ENCODE measurements around the gene OSBPL2.

The OSBPL2 gene

DNA sequence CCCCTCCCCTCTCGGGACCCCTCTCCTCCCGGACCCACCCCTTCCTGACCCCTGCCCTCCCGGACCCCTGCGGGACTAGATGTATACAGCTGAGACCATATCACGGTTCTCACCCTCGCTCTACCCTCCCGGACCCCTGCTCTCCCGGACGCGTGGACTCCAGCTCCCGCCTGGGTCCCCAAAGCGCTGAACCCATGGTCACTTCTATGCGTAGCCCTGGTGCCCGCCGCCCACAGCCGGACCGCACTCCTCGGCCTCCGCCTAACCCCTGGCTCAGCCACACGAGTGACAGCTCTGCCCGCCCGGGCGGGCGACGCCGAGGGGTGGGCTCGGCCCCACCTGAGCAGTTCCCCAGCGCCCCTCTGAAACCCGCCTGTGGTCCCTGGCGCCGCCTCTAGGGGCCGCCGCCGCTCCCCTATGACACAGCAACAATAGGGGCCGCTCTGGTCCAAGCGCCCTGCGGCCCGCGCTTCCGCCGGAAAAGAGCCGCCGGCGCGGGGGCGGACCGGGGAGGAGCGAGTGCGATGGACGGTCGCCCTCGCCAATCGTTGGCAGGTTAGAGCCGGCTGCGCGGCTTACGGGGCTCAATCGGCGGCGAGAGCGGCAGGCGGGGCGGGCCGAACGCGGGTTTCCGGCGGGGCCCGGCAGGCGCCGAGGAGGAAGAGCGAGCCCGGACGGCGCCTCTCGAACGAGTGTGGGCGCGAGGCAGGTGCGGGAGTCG, 64.2 kb downstream of the OSBPL2 start, which contains the start of gene ADRM1 (continued):
- TF ChIP-seq, protein P1, sequence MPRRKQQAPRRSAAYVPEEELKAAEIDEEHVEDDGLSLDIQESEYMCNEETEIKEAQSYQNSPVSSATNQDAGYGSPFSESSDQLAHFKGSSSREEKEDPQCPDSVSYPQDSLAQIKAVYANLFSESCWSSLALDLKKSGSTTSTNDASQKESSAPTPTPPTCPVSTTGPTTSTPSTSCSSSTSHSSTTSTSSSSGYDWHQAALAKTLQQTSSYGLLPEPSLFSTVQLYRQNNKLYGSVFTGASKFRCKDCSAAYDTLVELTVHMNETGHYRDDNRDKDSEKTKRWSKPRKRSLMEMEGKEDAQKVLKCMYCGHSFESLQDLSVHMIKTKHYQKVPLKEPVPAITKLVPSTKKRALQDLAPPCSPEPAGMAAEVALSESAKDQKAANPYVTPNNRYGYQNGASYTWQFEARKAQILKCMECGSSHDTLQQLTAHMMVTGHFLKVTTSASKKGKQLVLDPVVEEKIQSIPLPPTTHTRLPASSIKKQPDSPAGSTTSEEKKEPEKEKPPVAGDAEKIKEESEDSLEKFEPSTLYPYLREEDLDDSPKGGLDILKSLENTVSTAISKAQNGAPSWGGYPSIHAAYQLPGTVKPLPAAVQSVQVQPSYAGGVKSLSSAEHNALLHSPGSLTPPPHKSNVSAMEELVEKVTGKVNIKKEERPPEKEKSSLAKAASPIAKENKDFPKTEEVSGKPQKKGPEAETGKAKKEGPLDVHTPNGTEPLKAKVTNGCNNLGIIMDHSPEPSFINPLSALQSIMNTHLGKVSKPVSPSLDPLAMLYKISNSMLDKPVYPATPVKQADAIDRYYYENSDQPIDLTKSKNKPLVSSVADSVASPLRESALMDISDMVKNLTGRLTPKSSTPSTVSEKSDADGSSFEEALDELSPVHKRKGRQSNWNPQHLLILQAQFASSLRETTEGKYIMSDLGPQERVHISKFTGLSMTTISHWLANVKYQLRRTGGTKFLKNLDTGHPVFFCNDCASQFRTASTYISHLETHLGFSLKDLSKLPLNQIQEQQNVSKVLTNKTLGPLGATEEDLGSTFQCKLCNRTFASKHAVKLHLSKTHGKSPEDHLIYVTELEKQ (tag by site-specific recombination; IDR thresholded peaks at IDR 0.05; ENCODE audit: borderline replicate concordance) = no peak
- TF ChIP-seq OSR2 (tag by site-specific recombination; IDR thresholded peaks at IDR 0.05) (no peak), ZNF843 (tag by site-specific recombination; IDR thresholded peaks at IDR 0.05) (no peak), ZNF629 (tag by site-specific recombination; IDR thresholded peaks at IDR 0.05) (peak; percentile 74), GLI4 (tag by site-specific recombination; IDR thresholded peaks at IDR 0.05) (no peak), ZNF580 (tag by site-specific recombination; IDR thresholded peaks at IDR 0.05) (0 out of 2 replicates have a peak, but pooled peaks have one; percentile 20), ZNF639 (tag by site-specific recombination; IDR thresholded peaks at IDR 0.05) (peak; percentile 48), ZNF514 (tag by site-specific recombination; IDR thresholded peaks at IDR 0.05) (no peak), ZNF248 (tag by site-specific recombination; IDR thresholded peaks at IDR 0.05) (no peak), ZFP3 (tag by site-specific recombination; IDR thresholded peaks at IDR 0.05; ENCODE audit: low read depth) (no peak), ZNF488 (tag by site-specific recombination; IDR thresholded peaks at IDR 0.05) (no peak), BCL11B (tag by site-specific recombination; IDR thresholded peaks at IDR 0.05; ENCODE audit: low read depth) (peak; percentile 75; the same call in 1 of the 2 replicates), ZNF169 (tag by site-specific recombination; IDR thresholded peaks at IDR 0.05) (no peak), AEBP2 (tag by site-specific recombination; IDR thresholded peaks at IDR 0.05; ENCODE audit: borderline replicate concordance) (no peak), ZSCAN30 (tag by site-specific recombination; IDR thresholded peaks at IDR 0.05) (peak; percentile 44; the same call in 1 of the 2 replicates), ZNF785 (tag by site-specific recombination; IDR thresholded peaks at IDR 0.05) (0 out of 2 replicates have a peak, but pooled peaks have one; percentile 43), ZBTB48 (tag by site-specific recombination; IDR thresholded peaks at IDR 0.05) (peak; percentile 80), ZNF449 (tag by site-specific recombination; IDR thresholded peaks at IDR 0.05) (peak; percentile 48; the same call in 1 of the 2 replicates), ZNF701 (tag by site-specific recombination; IDR thresholded peaks at IDR 0.05) (no peak)
- TF ChIP-seq, protein P2, sequence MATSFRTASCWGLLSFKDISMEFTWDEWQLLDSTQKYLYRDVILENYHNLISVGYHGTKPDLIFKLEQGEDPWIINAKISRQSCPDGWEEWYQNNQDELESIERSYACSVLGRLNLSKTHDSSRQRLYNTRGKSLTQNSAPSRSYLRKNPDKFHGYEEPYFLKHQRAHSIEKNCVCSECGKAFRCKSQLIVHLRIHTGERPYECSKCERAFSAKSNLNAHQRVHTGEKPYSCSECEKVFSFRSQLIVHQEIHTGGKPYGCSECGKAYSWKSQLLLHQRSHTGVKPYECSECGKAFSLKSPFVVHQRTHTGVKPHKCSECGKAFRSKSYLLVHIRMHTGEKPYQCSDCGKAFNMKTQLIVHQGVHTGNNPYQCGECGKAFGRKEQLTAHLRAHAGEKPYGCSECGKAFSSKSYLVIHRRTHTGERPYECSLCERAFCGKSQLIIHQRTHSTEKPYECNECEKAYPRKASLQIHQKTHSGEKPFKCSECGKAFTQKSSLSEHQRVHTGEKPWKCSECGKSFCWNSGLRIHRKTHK (tag by site-specific recombination; IDR thresholded peaks at IDR 0.05) = no peak
- TF ChIP-seq, protein P3, sequence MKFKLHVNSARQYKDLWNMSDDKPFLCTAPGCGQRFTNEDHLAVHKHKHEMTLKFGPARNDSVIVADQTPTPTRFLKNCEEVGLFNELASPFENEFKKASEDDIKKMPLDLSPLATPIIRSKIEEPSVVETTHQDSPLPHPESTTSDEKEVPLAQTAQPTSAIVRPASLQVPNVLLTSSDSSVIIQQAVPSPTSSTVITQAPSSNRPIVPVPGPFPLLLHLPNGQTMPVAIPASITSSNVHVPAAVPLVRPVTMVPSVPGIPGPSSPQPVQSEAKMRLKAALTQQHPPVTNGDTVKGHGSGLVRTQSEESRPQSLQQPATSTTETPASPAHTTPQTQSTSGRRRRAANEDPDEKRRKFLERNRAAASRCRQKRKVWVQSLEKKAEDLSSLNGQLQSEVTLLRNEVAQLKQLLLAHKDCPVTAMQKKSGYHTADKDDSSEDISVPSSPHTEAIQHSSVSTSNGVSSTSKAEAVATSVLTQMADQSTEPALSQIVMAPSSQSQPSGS (tag by site-specific recombination; IDR thresholded peaks at IDR 0.05; ENCODE audit: low read depth) = no peak
- TF ChIP-seq, protein P4, sequence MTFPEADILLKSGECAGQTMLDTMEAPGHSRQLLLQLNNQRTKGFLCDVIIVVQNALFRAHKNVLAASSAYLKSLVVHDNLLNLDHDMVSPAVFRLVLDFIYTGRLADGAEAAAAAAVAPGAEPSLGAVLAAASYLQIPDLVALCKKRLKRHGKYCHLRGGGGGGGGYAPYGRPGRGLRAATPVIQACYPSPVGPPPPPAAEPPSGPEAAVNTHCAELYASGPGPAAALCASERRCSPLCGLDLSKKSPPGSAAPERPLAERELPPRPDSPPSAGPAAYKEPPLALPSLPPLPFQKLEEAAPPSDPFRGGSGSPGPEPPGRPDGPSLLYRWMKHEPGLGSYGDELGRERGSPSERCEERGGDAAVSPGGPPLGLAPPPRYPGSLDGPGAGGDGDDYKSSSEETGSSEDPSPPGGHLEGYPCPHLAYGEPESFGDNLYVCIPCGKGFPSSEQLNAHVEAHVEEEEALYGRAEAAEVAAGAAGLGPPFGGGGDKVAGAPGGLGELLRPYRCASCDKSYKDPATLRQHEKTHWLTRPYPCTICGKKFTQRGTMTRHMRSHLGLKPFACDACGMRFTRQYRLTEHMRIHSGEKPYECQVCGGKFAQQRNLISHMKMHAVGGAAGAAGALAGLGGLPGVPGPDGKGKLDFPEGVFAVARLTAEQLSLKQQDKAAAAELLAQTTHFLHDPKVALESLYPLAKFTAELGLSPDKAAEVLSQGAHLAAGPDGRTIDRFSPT (tag by site-specific recombination; IDR thresholded peaks at IDR 0.05) = no peak

All from HEK293 (cell line).